Left ventricle myocardium inferior (tissue), 1 donor: ENCODE measurements around the gene PHGDH. TPM values are rescaled to one million over a fixed set of nuclear protein-coding genes. Genes with fewer than 3 reads are reported as not detected.
A peak's percentile ranks its signal among the peaks of the same experiment; 100 is the strongest.

ENCODE experiments used
- DNase-seq: peaks from one replicate; pipeline ENCODE4 v3.0.0-alpha.2; 2020
- H3K27ac ChIP-seq: fragments of 200-600 bp; replicated peaks from 2 replicates; pipeline ENCODE4 v1.8.0; 2021
- H3K27me3 ChIP-seq: fragments of 200-600 bp; 2 replicates; pipeline ENCODE4 v1.8.0; 2021; ENCODE audit warnings: low read depth
- H3K36me3 ChIP-seq: fragments of 200-600 bp; 2 replicates; pipeline ENCODE4 v1.8.0; 2021
- H3K4me1 ChIP-seq: fragments of 200-600 bp; 2 replicates; pipeline ENCODE4 v1.8.0; 2021
- H3K4me3 ChIP-seq: fragments of 200-600 bp; 2 replicates; pipeline ENCODE4 v1.8.0; 2021; ENCODE audit warnings: mild to moderate bottlenecking, moderate library complexity
- H3K9me3 ChIP-seq: fragments of 200-600 bp; replicated peaks from 2 replicates; pipeline ENCODE4 v1.8.0; 2021
- intact Hi-C: fragments of 100-400 bp; cut with micrococcal nuclease; formaldehyde crosslinking; loops from one replicate; pipeline ENCODE4 v1.11.0; 2022
- total RNA-seq: library from RNA; stranded (reverse); fragmentation: NEBNext Ultra II Directional; extraction: Animal tissue kit (Norgen Biotek cat#: 25700); gene quantifications from one replicate; pipeline ENCODE4 v1.2.1, GENCODE V29; 2021
- TF ChIP-seq, protein P1 (sequence below): fragments of 200-600 bp; IDR thresholded peaks from 2 replicates; pipeline ENCODE4 v1.8.0; 2021; ENCODE audit warnings: antibody characterized with exemption, mild to moderate bottlenecking, borderline replicate concordance
- donor health status: DM: no; HTN: yes; CAD: no; lungs with severe emphysema.

The PHGDH gene
- total RNA-seq, 1 donor from 2014 or later, result 6.4 TPM

GRCh38 chr1:119732465-119733168 is 20.9 kb downstream of the PHGDH start:
- Histone ChIP-seq H3K36me3 (no peaks in the 10 kb centered on the region), H3K4me1 (peaks cover 25% of the 10 kb centered on the region), H3K9me3 (no peaks in the 10 kb centered on the region), H3K27me3 (no peaks in the 10 kb centered on the region), H3K27ac (no peak overlapping the region), H3K4me3 (no peak overlapping the region)
- intact Hi-C loops, result no loop called here
- no peak for DNase-seq
- TF ChIP-seq, protein P1, sequence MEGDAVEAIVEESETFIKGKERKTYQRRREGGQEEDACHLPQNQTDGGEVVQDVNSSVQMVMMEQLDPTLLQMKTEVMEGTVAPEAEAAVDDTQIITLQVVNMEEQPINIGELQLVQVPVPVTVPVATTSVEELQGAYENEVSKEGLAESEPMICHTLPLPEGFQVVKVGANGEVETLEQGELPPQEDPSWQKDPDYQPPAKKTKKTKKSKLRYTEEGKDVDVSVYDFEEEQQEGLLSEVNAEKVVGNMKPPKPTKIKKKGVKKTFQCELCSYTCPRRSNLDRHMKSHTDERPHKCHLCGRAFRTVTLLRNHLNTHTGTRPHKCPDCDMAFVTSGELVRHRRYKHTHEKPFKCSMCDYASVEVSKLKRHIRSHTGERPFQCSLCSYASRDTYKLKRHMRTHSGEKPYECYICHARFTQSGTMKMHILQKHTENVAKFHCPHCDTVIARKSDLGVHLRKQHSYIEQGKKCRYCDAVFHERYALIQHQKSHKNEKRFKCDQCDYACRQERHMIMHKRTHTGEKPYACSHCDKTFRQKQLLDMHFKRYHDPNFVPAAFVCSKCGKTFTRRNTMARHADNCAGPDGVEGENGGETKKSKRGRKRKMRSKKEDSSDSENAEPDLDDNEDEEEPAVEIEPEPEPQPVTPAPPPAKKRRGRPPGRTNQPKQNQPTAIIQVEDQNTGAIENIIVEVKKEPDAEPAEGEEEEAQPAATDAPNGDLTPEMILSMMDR, result no peak

DNA sequence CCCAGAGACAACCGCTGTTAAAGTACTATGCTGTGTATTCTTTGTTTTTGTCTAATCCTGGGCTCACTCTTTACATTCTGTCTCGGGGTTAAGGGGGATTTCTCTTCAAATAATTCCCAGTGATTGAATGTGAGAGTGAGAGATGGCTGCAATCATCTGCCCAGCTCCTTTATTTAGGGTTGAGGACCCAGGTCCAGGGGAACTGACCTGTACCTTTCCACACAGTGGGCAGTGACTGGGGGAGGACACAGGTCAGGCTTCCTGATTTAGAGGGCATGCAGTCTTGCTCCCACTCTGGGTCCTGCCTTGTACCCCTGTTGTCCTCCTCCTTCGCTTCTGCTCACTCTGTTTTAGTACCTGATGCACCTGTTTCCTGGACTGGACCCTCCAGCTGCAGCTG is 22.0 kb downstream of the PHGDH start:
- H3K4me1 ChIP-seq, result peaks cover 25% of the 10 kb centered on the region
- H3K4me3 ChIP-seq, result no peak overlapping the region
- H3K27ac ChIP-seq, result no peak overlapping the region
- TF ChIP-seq, protein P1, result no peak
- intact Hi-C loops, result no loop called here
- DNase-seq, result no peak
- no peaks in the 10 kb centered on the region for H3K9me3 ChIP-seq
- H3K36me3 ChIP-seq, result no peaks in the 10 kb centered on the region
- H3K27me3 ChIP-seq, result no peaks in the 10 kb centered on the region

- DNase-seq, result no peak
- H3K4me3 ChIP-seq, result no peak overlapping the region
- peaks cover 25% of the 10 kb centered on the region for H3K4me1 ChIP-seq
- no peaks in the 10 kb centered on the region for H3K9me3 ChIP-seq
- H3K27ac ChIP-seq, result peak overlapping the region; percentile 18
- no peaks in the 10 kb centered on the region for H3K36me3 ChIP-seq
- intact Hi-C loops, result no loop called here
- TF ChIP-seq, protein P1, result no peak
- no peaks in the 10 kb centered on the region for H3K27me3 ChIP-seq
Observed at GRCh38 chr1:119735217-119735616, 23.5 kb downstream of the PHGDH start.

DNA sequence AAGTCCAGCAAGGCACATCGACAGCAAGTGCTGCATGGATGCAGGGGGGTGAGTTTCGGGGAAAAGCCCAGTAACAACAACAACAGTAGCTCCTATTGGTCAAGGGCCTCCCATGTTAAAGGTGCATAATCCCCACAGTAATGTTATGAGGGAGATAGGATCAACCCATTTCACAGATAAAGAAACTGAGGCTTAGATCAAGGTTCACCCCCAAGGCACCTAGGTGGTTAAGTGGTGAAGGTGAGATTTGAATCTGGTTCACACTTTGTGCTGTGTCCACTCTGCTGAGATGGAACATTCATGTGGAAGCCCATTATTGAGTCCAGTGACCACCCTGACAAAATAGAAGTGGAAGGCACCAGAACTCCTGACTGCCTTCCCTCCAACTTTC is 24.9 kb downstream of the PHGDH start:
- TF ChIP-seq, protein P1, result no peak
- Histone ChIP-seq H3K9me3 (no peaks in the 10 kb centered on the region), H3K27me3 (no peaks in the 10 kb centered on the region), H3K36me3 (no peaks in the 10 kb centered on the region), H3K4me1 (peaks cover 26% of the 10 kb centered on the region), H3K27ac (peak overlapping the region; percentile 38), H3K4me3 (no peak overlapping the region)
- DNase-seq, result no peak
- intact Hi-C loops, result no loop called here

DNA sequence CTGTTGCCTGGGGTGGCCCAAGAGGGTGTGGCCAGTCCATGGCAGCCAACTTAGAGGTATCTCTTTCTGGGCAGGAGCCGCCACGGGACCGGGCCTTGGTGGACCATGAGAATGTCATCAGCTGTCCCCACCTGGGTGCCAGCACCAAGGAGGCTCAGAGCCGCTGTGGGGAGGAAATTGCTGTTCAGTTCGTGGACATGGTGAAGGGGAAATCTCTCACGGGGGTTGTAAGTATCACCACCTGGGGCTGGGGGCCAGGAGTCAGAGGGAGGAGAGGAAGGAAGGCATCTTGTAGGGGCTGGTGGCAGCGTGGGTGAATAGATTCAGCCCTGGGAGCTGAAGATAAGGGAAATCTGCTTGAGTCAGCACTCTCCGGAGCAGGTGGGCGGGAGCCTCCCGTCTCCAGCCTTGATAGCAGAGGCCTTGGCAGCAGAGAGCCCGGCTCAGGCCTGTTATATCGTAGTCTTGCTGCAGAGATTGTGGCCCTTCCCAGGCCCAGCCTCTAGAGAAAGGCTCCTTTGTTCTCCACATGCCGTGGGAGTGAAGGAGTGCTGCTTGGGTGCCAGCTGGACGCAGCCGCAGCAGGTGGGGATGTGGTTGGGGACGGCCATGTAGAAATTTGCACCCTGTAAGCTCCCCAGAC is 25.4 kb downstream of the PHGDH start:
- DNase-seq, result peak; percentile 50
- Histone ChIP-seq H3K4me3 (no peak overlapping the region), H3K27ac (peak overlapping the region; percentile 38), H3K4me1 (peaks cover 29% of the 10 kb centered on the region), H3K9me3 (no peaks in the 10 kb centered on the region), H3K36me3 (no peaks in the 10 kb centered on the region), H3K27me3 (no peaks in the 10 kb centered on the region)
- TF ChIP-seq, protein P1, result no peak
- intact Hi-C loops, result no loop called here
